Endodermal cell (in vitro differentiated cells): Measurements from ENCODE around the gene SLC4A1AP. TPM values are rescaled to one million over a fixed set of nuclear protein-coding genes. Genes with fewer than 3 reads are reported as not detected.

Source experiments
- DNase-seq: peaks from one replicate; pipeline ENCODE4 v3.0.0-alpha.2; 2017
- H3K27ac ChIP-seq: 2 replicates; pipeline ENCODE4 v1.5.1; 2013; ENCODE audit warnings: mild to moderate bottlenecking, low read depth, low read length, moderate library complexity
- H3K27me3 ChIP-seq: 2 replicates; pipeline ENCODE4 v1.6.1; 2013; ENCODE audit warnings: mild to moderate bottlenecking, low read length, moderate library complexity; ENCODE audit not compliant: insufficient read depth, control insufficient read depth, poor library complexity, severe bottlenecking
- H3K36me3 ChIP-seq: 2 replicates; pipeline ENCODE4 v1.7.0; 2013; ENCODE audit warnings: mild to moderate bottlenecking, low read length, moderate library complexity; ENCODE audit not compliant: control insufficient read depth, insufficient read depth
- H3K4me1 ChIP-seq: one replicate; pipeline ENCODE4 v1.7.0; 2013; ENCODE audit warnings: low read length; ENCODE audit not compliant: control insufficient read depth, insufficient read depth
- H3K4me3 ChIP-seq: 2 replicates; pipeline ENCODE4 v1.5.1; 2013; ENCODE audit warnings: mild to moderate bottlenecking, low read length, moderate library complexity
- H3K9ac ChIP-seq: 2 replicates; pipeline ENCODE4 v1.6.1; 2013; ENCODE audit warnings: mild to moderate bottlenecking, low read length, moderate library complexity; ENCODE audit not compliant: poor library complexity, severe bottlenecking; ENCODE audit errors: extremely low read depth
- H3K9me3 ChIP-seq: 2 replicates; pipeline ENCODE4 v1.6.1; 2013; ENCODE audit warnings: mild to moderate bottlenecking, low read length, moderate library complexity; ENCODE audit not compliant: control insufficient read depth
- H3K27ac Mint-ChIP-seq: 2 replicates; pipeline ENCODE4 v1.8.0; 2020; ENCODE audit warnings: mixed read lengths
- H3K27me3 Mint-ChIP-seq: 2 replicates; pipeline ENCODE4 v1.8.0; 2021; ENCODE audit warnings: mild to moderate bottlenecking, mixed read lengths; ENCODE audit not compliant: insufficient read depth
- H3K36me3 Mint-ChIP-seq: 2 replicates; pipeline ENCODE4 v1.8.0; 2020; ENCODE audit warnings: low read depth, mixed read lengths
- H3K4me1 Mint-ChIP-seq: 2 replicates; pipeline ENCODE4 v1.8.0; 2020; ENCODE audit warnings: mixed read lengths
- H3K4me3 Mint-ChIP-seq: 2 replicates; pipeline ENCODE4 v1.8.0; 2020; ENCODE audit warnings: mild to moderate bottlenecking, moderate library complexity, mixed read lengths
- H3K9me3 Mint-ChIP-seq: 2 replicates; pipeline ENCODE4 v1.8.0; 2020; ENCODE audit warnings: mild to moderate bottlenecking, mixed read lengths
- WGBS, 2 experiments: methylation state at CpG; one replicate each; pipeline versions ENCODE4 v1.1.5 to v1.1.7; 2013; ENCODE audit warnings: missing lambda C conversion rate in 2 of 2, mixed read lengths in 1 of 2; ENCODE audit not compliant: insufficient coverage in 1 of 2, insufficient read length in 1 of 2; 5-methylcytosine and 5-hydroxymethylcytosine counted together
- total RNA-seq, 2 donors: library from RNA; stranded (reverse); fragmentation: NEBNext Ultra II Directional in 1 of 2; extraction: Animal tissue kit (Norgen Biotek cat#: 25700) in 1 of 2; gene quantifications; 2 replicates in 1 of 2; 3 replicates in 1 of 2; pipeline ENCODE4 v1.2.1, GENCODE V29; 2021
- TF ChIP-seq, protein P1 (sequence below): fragments of 200-600 bp; sonication (generic); conservative IDR thresholded peaks from 2 replicates; pipeline ENCODE4 v1.5.0; 2021; ENCODE audit warnings: antibody characterized with exemption, mild to moderate bottlenecking

Gene SLC4A1AP
- total RNA-seq, 2 donors from 2014 or later = 24.7 to 24.9 TPM

DNA sequence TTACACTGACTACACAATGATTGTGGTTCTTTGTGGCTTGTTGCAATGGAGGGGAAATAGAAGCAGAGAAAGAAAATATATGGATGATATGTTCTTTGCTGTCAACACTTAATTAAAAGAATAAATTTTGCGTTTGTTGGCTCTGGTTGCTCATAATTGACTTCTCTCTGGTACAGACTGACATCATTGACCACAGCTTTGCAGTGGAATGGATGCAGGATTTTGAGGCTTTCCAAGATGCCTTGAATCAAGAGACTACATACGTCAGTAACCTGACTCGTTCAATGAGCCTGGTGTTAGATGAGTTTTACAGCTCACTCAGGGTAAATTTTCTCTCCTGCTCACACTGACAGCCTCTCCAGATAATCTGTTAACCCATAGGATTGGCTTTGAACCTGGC, 25.0 kb upstream of the SLC4A1AP start:
- Histone ChIP-seq H3K27ac (no peak overlapping the region), H3K4me1 (no peaks in the 10 kb centered on the region), H3K4me3 (no peak overlapping the region), H3K36me3 (peaks cover 87% of the 10 kb centered on the region), H3K9me3 (no peaks in the 10 kb centered on the region), H3K9ac (no peak overlapping the region), H3K27me3 (no peaks in the 10 kb centered on the region)
- no peak for DNase-seq
- peaks cover 60% of the 10 kb centered on the region for H3K36me3 Mint-ChIP-seq
- 54 to 78% methylated on average over 3 of the region's 3 CpGs for WGBS, 2 experiments
- H3K4me3 Mint-ChIP-seq = no peak overlapping the region
- H3K4me1 Mint-ChIP-seq = peaks cover 5% of the 10 kb centered on the region
- no peaks in the 10 kb centered on the region for H3K27me3 Mint-ChIP-seq
- TF ChIP-seq, protein P1, sequence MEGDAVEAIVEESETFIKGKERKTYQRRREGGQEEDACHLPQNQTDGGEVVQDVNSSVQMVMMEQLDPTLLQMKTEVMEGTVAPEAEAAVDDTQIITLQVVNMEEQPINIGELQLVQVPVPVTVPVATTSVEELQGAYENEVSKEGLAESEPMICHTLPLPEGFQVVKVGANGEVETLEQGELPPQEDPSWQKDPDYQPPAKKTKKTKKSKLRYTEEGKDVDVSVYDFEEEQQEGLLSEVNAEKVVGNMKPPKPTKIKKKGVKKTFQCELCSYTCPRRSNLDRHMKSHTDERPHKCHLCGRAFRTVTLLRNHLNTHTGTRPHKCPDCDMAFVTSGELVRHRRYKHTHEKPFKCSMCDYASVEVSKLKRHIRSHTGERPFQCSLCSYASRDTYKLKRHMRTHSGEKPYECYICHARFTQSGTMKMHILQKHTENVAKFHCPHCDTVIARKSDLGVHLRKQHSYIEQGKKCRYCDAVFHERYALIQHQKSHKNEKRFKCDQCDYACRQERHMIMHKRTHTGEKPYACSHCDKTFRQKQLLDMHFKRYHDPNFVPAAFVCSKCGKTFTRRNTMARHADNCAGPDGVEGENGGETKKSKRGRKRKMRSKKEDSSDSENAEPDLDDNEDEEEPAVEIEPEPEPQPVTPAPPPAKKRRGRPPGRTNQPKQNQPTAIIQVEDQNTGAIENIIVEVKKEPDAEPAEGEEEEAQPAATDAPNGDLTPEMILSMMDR = no peak
- H3K27ac Mint-ChIP-seq = no peak overlapping the region
- H3K9me3 Mint-ChIP-seq = no peaks in the 10 kb centered on the region

DNA sequence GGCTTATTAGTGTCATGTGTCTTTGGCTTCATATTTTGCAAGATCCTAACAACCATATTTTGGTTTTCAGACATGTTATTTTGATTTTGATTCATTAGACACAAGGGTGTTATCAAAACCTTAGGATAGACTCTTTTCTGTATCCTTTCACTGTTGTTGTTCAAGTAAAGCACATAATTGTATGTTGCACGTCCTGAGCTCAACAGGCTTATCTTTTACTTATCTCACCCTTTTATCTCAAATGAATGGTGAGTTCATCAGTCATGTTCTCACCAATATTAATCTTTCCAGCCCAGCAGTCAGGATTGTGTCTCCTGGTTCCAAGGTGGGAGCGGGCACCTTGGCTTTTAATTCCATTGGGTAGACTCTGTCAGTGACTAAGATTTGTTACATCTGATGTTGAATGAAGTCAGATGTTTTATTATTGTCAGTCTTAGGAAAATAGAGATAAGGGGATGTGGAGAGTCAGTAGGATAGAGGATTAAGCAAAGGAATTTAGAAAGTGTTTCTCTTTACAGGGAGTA, 22.9 kb upstream of the SLC4A1AP start:
- 71 to 77% methylated on average over 1 to 2 of the region's 2 CpGs for WGBS, 2 experiments
- no peaks in the 10 kb centered on the region for H3K27me3 ChIP-seq
- Mint-ChIP-seq H3K9me3 (no peaks in the 10 kb centered on the region), H3K36me3 (peaks cover 54% of the 10 kb centered on the region), H3K4me1 (peaks cover 5% of the 10 kb centered on the region), H3K27me3 (no peaks in the 10 kb centered on the region), H3K4me3 (no peak overlapping the region), H3K27ac (no peak overlapping the region)
- no peaks in the 10 kb centered on the region for H3K4me1 ChIP-seq
- no peak overlapping the region for H3K9ac ChIP-seq
- DNase-seq = no peak
- peak overlapping the region; percentile 20 for H3K4me3 ChIP-seq
- peaks cover 77% of the 10 kb centered on the region for H3K36me3 ChIP-seq
- TF ChIP-seq, protein P1 = no peak
- no peak overlapping the region for H3K27ac ChIP-seq
- no peaks in the 10 kb centered on the region for H3K9me3 ChIP-seq

DNA sequence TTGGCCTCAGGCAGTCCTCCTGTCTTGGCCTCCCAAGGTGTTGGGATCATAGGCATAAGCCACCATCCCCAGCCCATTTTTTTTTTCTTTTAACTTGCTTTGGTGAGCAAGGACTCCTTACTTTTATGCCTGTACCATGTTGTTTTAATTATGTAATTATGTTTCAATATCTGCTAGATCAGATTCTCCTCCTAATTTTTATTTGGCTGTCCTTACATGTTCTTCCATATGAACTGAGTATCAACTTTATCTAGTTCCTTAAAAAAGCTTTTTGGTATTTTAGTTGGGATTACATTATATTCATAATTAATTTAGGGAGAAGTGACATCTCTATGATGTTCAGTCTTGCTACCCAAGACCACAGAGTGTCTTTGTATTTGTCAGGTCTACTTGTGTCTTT, 18.5 kb upstream of the SLC4A1AP start:
- DNase-seq = no peak
- no peaks in the 10 kb centered on the region for H3K4me1 ChIP-seq
- no peaks in the 10 kb centered on the region for H3K27me3 ChIP-seq
- no peaks in the 10 kb centered on the region for H3K9me3 Mint-ChIP-seq
- no peak overlapping the region for H3K4me3 ChIP-seq
- H3K9ac ChIP-seq = no peak overlapping the region
- H3K36me3 ChIP-seq = peaks cover 76% of the 10 kb centered on the region
- H3K4me3 Mint-ChIP-seq = no peak overlapping the region
- TF ChIP-seq, protein P1 = no peak
- peaks cover 60% of the 10 kb centered on the region for H3K36me3 Mint-ChIP-seq
- H3K4me1 Mint-ChIP-seq = peaks cover 5% of the 10 kb centered on the region
- no peaks in the 10 kb centered on the region for H3K27me3 Mint-ChIP-seq
- no peaks in the 10 kb centered on the region for H3K9me3 ChIP-seq
- no peak overlapping the region for H3K27ac Mint-ChIP-seq
- no peak overlapping the region for H3K27ac ChIP-seq
